Cardiac muscle cell (in vitro differentiated cells and primary cell): ENCODE measurements around the gene ASB5. TPM values are rescaled to one million over a fixed set of nuclear protein-coding genes. Genes with fewer than 3 reads are reported as not detected.
"Not testable (repeated sequence)": the region's sequence is repeated elsewhere in the genome, so short reads cannot be mapped to it uniquely, and the experiment has no call there.

Experiments used
- DNase-seq, 2 donors: peaks; one replicate each; pipeline versions ENCODE4 v3.0.0 to v3.0.0-alpha.2; 2010 to 2017; ENCODE audit warnings: low read depth in 1 of 2, low spot score in 1 of 2
- H3K27ac ChIP-seq: fragments of 200-600 bp; sonication (generic); 2 replicates; pipeline ENCODE4 v1.5.1; 2016
- H3K27me3 ChIP-seq: fragments of 200-600 bp; sonication (generic); 2 replicates; pipeline ENCODE4 v1.6.0; 2016; ENCODE audit warnings: control low read depth
- H3K36me3 ChIP-seq: fragments of 200-600 bp; sonication (generic); 2 replicates; pipeline ENCODE4 v1.5.1; 2016; ENCODE audit warnings: control low read depth
- H3K4me1 ChIP-seq: fragments of 200-600 bp; sonication (generic); 2 replicates; pipeline ENCODE4 v1.8.1; 2017; ENCODE audit warnings: low read depth, mild to moderate bottlenecking, mixed run types
- H3K4me3 ChIP-seq: fragments of 200-600 bp; sonication (generic); 2 replicates; pipeline ENCODE4 v1.5.1; 2016; ENCODE audit warnings: mild to moderate bottlenecking
- H3K9me3 ChIP-seq: fragments of 200-600 bp; sonication (generic); 2 replicates; pipeline ENCODE4 v1.5.1; 2017; ENCODE audit warnings: low read depth, mild to moderate bottlenecking, control low read depth
- CTCF ChIP-seq: IDR thresholded peaks from 2 replicates; pipeline ENCODE4 v1.5.1; 2012; ENCODE audit warnings: low read depth, mild to moderate bottlenecking, low read length
- polyA plus RNA-seq: library from polyadenylated mRNA; unstranded; fragments of >200 nt; fragmentation: Nextera tagmentation; extraction: Ambion mirVana; gene quantifications from 2 replicates; pipeline ENCODE4 v1.2.1, GENCODE V29; 2016
- total RNA-seq: library from RNA; depleted of rRNA; stranded (reverse); fragments of >200 nt; gene quantifications from 2 replicates; pipeline ENCODE4 v1.2.3, GENCODE V29; 2016

ASB5 gene
- total and polyA plus RNA-seq, 2 experiments from 2014 or later, result 0.45 TPM; not detected in 1

GRCh38 chr4:176226736-176227135 is 42.3 kb downstream of the ASB5 start:
- H3K9me3 ChIP-seq, result no peaks in the 10 kb centered on the region
- no peaks in the 10 kb centered on the region for H3K4me1 ChIP-seq
- no peaks in the 10 kb centered on the region for H3K36me3 ChIP-seq
- DNase-seq, result no peak
- no peak overlapping the region for H3K4me3 ChIP-seq
- no peak overlapping the region for H3K27ac ChIP-seq
- no peak for TF ChIP-seq CTCF
- H3K27me3 ChIP-seq, result no peaks in the 10 kb centered on the region

DNA sequence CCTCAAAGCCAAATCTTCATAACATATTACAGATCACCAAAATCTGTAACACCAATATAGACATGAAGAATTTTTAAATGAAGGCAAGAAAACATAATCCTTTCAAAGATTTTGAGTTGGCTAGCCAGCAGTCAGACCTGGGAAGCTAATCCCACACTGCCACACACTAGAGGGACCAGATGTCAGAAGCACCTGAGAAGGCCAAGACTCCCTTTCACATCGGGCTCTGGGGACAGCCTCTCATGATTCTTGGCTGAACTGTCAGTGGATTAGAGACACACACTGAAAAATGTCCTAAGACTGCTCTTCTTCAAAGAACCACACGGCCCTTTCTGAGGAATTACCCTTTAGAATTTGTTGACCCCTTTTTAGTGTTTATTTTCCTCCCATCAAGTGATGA is 45.5 kb downstream of the ASB5 start:
- H3K36me3 ChIP-seq, result no peaks in the 10 kb centered on the region
- H3K4me3 ChIP-seq, result no peak overlapping the region
- no peak for TF ChIP-seq CTCF
- no peak for DNase-seq
- H3K27me3 ChIP-seq, result no peaks in the 10 kb centered on the region
- H3K4me1 ChIP-seq, result no peaks in the 10 kb centered on the region
- no peak overlapping the region for H3K27ac ChIP-seq
- no peaks in the 10 kb centered on the region for H3K9me3 ChIP-seq

- no peak for TF ChIP-seq CTCF
- Histone ChIP-seq H3K27me3 (no peaks in the 10 kb centered on the region), H3K36me3 (no peaks in the 10 kb centered on the region), H3K4me1 (no peaks in the 10 kb centered on the region), H3K9me3 (no peaks in the 10 kb centered on the region), H3K27ac (no peak overlapping the region), H3K4me3 (no peak overlapping the region)
- DNase-seq, result no peak
Observed at GRCh38 chr4:176222149-176222548, 46.9 kb downstream of the ASB5 start.

- no peak overlapping the region for H3K27ac ChIP-seq
- DNase-seq, result no peak
- H3K27me3 ChIP-seq, result no peaks in the 10 kb centered on the region
- no peak for TF ChIP-seq CTCF
- no peaks in the 10 kb centered on the region for H3K4me1 ChIP-seq
- no peaks in the 10 kb centered on the region for H3K36me3 ChIP-seq
- no peaks in the 10 kb centered on the region for H3K9me3 ChIP-seq
- no peak overlapping the region for H3K4me3 ChIP-seq
Observed at GRCh38 chr4:176217510-176217909, 51.5 kb downstream of the ASB5 start.

DNA sequence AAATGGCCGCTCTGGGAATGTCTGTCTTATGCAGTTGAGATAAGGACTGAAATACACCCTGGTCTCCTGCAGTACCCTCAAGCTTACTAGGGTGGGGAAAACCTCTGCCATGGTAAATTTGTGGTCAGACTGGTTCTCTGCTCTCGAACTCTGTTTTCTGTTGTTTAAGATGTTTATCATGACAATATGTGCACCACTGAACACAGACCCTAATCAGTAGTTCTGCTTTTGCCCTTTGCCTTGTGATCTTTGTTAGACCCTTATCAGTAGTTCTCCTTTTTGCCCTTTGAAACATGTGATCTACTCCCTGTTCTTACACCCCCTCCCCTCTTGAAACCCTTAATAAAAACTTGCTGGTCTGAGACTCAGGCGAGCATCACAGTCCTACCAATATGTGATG is 56.7 kb downstream of the ASB5 start:
- not testable (repeated sequence) for H3K9me3 ChIP-seq, H3K27ac ChIP-seq, H3K4me1 ChIP-seq, H3K36me3 ChIP-seq, DNase-seq, H3K27me3 ChIP-seq, H3K4me3 ChIP-seq

- DNase-seq, result no peak
- TF ChIP-seq CTCF, result no peak
- Histone ChIP-seq H3K36me3 (no peaks in the 10 kb centered on the region), H3K4me3 (no peak overlapping the region), H3K27ac (no peak overlapping the region), H3K4me1 (no peaks in the 10 kb centered on the region), H3K27me3 (no peaks in the 10 kb centered on the region), H3K9me3 (no peaks in the 10 kb centered on the region)
Observed at GRCh38 chr4:176210579-176211296, 58.3 kb downstream of the ASB5 start.
